Calu3 (cell line): ENCODE data around the gene PLPPR2. TPM values are rescaled to one million over a fixed set of nuclear protein-coding genes. Genes with fewer than 3 reads are reported as not detected.
"Not testable (repeated sequence)": the region's sequence is repeated elsewhere in the genome, so short reads cannot be mapped to it uniquely, and the experiment has no call there.

Experiments used
- BruUV-seq: library from RNA; stranded (reverse); fragments of 400-500 nt; replicated peaks from 2 replicates; lab custom pipeline; 2021; lab: Mats Ljungman, UMichigan
- CTCF ChIA-PET: fragments of 300-600 bp; sonication (Branson Sonifier 250); formaldehyde crosslinking; loops from one replicate; lab custom pipeline; 2022; ENCODE audit warnings: antibody characterized with exemption; lab: Charles Lee
- DNase-seq: peaks from one replicate; pipeline ENCODE4 v3.0.0; 2022
- H3K27ac Mint-ChIP-seq: one replicate; pipeline ENCODE4 v1.8.0; 2022; ENCODE audit warnings: mixed read lengths; ENCODE audit not compliant: unreplicated experiment
- H3K27me3 Mint-ChIP-seq: one replicate; pipeline ENCODE4 v1.8.0; 2022; ENCODE audit warnings: mixed read lengths; ENCODE audit not compliant: unreplicated experiment
- H3K36me3 Mint-ChIP-seq: one replicate; pipeline ENCODE4 v1.8.0; 2022; ENCODE audit warnings: mild to moderate bottlenecking, moderate library complexity, mixed read lengths; ENCODE audit not compliant: insufficient read depth, unreplicated experiment
- H3K4me1 Mint-ChIP-seq: one replicate; pipeline ENCODE4 v1.8.0; 2022; ENCODE audit warnings: mild to moderate bottlenecking, low read depth, mixed read lengths; ENCODE audit not compliant: unreplicated experiment
- H3K4me3 Mint-ChIP-seq: one replicate; pipeline ENCODE4 v1.8.0; 2022; ENCODE audit warnings: mild to moderate bottlenecking, low read depth, moderate library complexity, mixed read lengths; ENCODE audit not compliant: unreplicated experiment
- H3K9me3 Mint-ChIP-seq: one replicate; pipeline ENCODE4 v1.8.0; 2022; ENCODE audit warnings: low read depth, mixed read lengths; ENCODE audit not compliant: unreplicated experiment
- CTCF ChIP-seq: fragments of 200-600 bp; IDR thresholded peaks from one replicate; pipeline ENCODE4 v1.8.0; 2022; ENCODE audit warnings: antibody characterized with exemption; ENCODE audit not compliant: unreplicated experiment
- intact Hi-C: fragments of 100-400 bp; cut with micrococcal nuclease; formaldehyde crosslinking; loops from one replicate; pipeline ENCODE4 v1.10.0; 2022; ENCODE audit not compliant: unreplicated experiment
- total RNA-seq: library from RNA; stranded (reverse); gene quantifications from 2 replicates; pipeline ENCODE4 v1.2.3, GENCODE V29; 2022

The PLPPR2 gene
- total RNA-seq, 1 experiment from 2014 or later = 7.8 TPM

DNA sequence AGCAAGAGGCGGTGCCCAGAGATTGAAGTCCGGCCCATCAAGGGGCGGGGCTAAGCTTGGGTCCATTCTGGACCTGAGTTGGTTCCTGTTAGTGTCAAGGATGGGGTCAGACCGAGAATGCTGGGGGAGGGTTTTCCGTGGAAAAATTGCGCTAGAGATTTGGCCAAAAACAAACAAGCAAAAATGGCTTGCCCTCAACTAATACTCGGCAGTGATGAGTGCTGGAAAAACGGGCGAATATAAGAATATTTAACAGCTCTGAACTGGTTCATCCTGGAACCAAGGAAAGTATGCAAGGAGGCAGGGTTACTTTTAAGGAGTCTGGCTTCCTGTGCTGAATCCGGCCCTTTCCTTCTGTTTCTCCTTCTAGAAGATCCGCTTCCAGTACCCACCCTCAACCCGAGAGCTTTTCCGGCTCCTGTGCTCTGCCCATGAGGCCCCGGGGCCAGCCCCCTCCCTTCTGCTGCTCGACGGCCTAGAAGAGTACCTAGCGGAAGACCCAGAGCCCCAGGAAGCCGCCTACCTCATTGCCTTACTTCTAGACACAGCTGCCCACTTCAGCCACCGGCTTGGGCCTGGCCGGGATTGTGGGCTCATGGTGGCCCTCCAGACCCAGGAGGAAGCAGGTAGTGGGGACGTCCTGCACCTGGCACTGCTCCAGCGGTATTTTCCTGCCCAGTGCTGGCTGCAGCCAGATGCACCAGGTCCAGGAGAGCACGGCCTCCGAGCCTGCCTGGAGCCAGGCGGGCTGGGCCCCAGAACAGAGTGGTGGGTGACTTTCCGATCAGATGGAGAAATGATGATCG, 20.1 kb downstream of the PLPPR2 start:
- peaks cover 15% of the 10 kb centered on the region for H3K36me3 Mint-ChIP-seq
- H3K4me1 Mint-ChIP-seq = peaks cover 16% of the 10 kb centered on the region
- CTCF ChIA-PET = interaction anchor here (0.6 to 1.7 kb wide), 10 partner anchors 8 to 436 kb away, joined by 3 to 18 read pairs (median 4); partner anchors contain the start of genes CCDC159, ODAD3, PRKCSH and TSPAN16
- intact Hi-C loops = loop anchor here (10.0 kb wide), 1 partner anchor 51 kb away; no protein-coding TSS in a partner anchor
- DNase-seq = peak; percentile 7
- no peak overlapping the region for H3K4me3 Mint-ChIP-seq
- no peaks in the 10 kb centered on the region for H3K27me3 Mint-ChIP-seq
- TF ChIP-seq CTCF = no peak
- BruUV-seq = TSS peak; percentile 89
- H3K27ac Mint-ChIP-seq = no peak overlapping the region
- H3K9me3 Mint-ChIP-seq = no peaks in the 10 kb centered on the region

GRCh38 chr19:11377237-11377636, 22.0 kb downstream of the PLPPR2 start:
- H3K4me3 Mint-ChIP-seq = no peak overlapping the region
- H3K4me1 Mint-ChIP-seq = peaks cover 29% of the 10 kb centered on the region
- no peaks in the 10 kb centered on the region for H3K9me3 Mint-ChIP-seq
- no peak for TF ChIP-seq CTCF
- no peaks in the 10 kb centered on the region for H3K27me3 Mint-ChIP-seq
- peaks cover 32% of the 10 kb centered on the region for H3K36me3 Mint-ChIP-seq
- CTCF ChIA-PET = interaction anchor here (0.6 kb wide), 1 partner anchor 166 kb away, joined by 8 read pairs; no protein-coding TSS in a partner anchor
- BruUV-seq = no TSS peak
- H3K27ac Mint-ChIP-seq = peak overlapping the region; percentile 91
- intact Hi-C loops = loop anchor here (10.0 kb wide), 1 partner anchor 52 kb away; no protein-coding TSS in a partner anchor
- DNase-seq = no peak

DNA sequence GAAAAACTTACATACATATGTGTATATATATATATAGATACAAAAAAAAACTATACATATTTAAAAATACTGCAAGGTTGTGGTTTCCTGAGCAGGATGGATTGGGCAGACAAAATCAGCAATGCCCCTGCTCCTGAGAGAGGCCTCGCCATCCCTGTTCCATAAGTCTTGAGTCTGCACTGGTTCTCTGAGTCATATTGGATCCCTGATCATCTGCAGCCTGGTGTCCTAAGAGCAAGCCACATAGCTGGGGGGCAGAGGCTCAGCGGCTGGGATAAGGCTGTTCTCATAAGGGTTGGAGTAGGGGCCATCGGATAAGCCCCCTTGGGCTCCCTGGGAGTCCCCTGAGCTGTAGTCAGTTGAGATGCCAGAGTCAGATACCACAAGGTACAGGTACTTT, 22.5 kb downstream of the PLPPR2 start:
- TF ChIP-seq CTCF = no peak
- DNase-seq = no peak
- CTCF ChIA-PET = interaction anchor here (0.6 kb wide), 1 partner anchor 166 kb away, joined by 8 read pairs; no protein-coding TSS in a partner anchor
- Mint-ChIP-seq H3K4me3 (no peak overlapping the region), H3K27me3 (no peaks in the 10 kb centered on the region), H3K36me3 (peaks cover 36% of the 10 kb centered on the region), H3K4me1 (peaks cover 29% of the 10 kb centered on the region), H3K27ac (peak overlapping the region; percentile 91), H3K9me3 (no peaks in the 10 kb centered on the region)
- BruUV-seq = no TSS peak
- intact Hi-C loops = loop anchor here (10.0 kb wide), 1 partner anchor 53 kb away; no protein-coding TSS in a partner anchor

DNA sequence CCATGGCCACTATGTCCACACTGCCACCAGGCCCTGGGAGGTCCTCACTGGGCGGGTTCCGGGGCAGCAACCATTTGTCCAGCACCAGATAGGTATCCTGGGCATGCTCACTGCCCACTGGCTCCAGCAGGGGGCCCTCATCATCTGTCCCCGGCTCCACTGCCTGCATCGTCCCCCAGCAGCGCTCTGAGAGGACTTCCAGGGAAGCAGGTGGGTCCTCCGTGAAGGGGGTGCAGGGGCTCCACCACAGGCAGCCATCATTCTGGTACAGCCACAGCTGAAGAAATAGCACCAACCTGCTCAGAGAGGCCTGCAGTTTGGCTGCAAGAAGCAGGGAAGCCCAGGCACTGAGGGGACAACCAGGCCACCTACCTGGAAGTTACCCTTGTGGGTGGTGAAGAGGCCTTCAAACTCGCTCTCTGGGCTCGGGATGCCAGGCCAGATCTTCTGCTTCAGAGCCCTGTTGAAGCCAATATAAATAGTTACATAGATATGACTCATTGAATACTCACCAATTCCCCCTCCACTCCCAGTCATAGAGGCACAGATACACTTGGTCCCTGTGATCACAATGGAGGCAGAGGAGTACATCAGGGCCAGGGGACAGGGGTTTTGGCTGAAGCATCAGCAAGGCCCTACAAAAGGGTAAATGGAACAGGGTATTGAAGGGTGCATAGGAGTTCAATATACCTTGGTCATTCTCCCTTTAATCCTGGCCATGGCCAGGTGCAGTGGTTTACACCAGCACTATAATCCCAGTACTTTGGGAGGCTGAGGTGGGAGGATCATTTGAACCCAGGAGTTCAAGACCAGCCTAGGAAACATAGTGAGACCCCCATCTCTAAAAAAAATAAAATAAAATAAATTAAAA, 23.3 kb downstream of the PLPPR2 start:
- DNase-seq = peak; percentile 45
- TF ChIP-seq CTCF = no peak
- CTCF ChIA-PET = no interaction called here
- H3K27ac Mint-ChIP-seq = peak overlapping the region; percentile 60
- intact Hi-C loops = loop anchor here (10.0 kb wide), 1 partner anchor 54 kb away; no protein-coding TSS in a partner anchor
- peaks cover 29% of the 10 kb centered on the region for H3K4me1 Mint-ChIP-seq
- no peaks in the 10 kb centered on the region for H3K9me3 Mint-ChIP-seq
- H3K36me3 Mint-ChIP-seq = peaks cover 41% of the 10 kb centered on the region
- H3K4me3 Mint-ChIP-seq = no peak overlapping the region
- no peaks in the 10 kb centered on the region for H3K27me3 Mint-ChIP-seq
- BruUV-seq = no TSS peak

DNA sequence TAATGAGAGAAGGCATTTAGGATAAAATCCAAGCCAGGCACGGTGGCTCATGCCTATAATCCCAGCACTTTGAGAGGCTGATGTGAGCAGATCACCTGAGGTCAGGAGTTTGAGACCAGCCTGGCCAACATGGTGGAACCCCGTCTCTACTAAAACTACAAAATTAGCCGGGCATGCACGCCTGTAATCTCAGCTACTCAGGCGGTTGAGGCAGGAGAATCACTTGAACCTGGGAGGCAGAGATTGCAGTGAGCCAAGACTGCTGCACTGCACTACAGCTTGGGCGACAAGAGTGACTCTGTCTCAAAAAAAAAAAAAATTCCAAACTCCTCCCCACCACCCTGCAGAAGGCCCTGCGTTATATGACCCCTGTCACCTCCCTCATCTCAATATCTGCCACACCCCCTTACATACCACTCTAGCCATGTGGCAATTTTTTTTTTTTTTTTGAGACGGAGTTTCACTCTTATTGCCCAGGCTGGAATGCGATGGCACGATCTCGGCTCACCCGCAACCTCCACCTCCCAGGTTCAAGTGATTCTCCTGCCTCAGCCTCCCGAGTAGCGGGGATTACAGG, 24.1 kb downstream of the PLPPR2 start:
- H3K27me3 Mint-ChIP-seq, H3K9me3 Mint-ChIP-seq, H3K27ac Mint-ChIP-seq, DNase-seq, H3K4me3 Mint-ChIP-seq, BruUV-seq, CTCF ChIA-PET: not testable (repeated sequence)
- H3K4me1 Mint-ChIP-seq = peaks cover 29% of the 10 kb centered on the region
- intact Hi-C loops = loop anchor here (10.0 kb wide), 1 partner anchor 55 kb away; no protein-coding TSS in a partner anchor
- H3K36me3 Mint-ChIP-seq = peaks cover 41% of the 10 kb centered on the region
